ENCODE data around the gene SCRG1.

The SCRG1 gene

GRCh38 chr4:173370477-173371291 is 28.2 kb downstream of the SCRG1 start, which contains the start of gene SAP30 (continued):
- TF ChIP-seq ELK4 (IDR thresholded peaks at IDR 0.05; ENCODE audit: borderline replicate concordance, low read depth, low read length) (no peak), ZNF830 (tag by site-specific recombination; IDR thresholded peaks at IDR 0.05; ENCODE audit: low read depth) (no peak), RBAK (tag by site-specific recombination; IDR thresholded peaks at IDR 0.05) (no peak), HOXA7 (CRISPR knock-in tag; IDR thresholded peaks at IDR 0.05; ENCODE audit: borderline replicate concordance) (no peak), ZNF362 (tag by site-specific recombination; IDR thresholded peaks at IDR 0.05) (peak; percentile 99), ZNF341 (tag by site-specific recombination; IDR thresholded peaks at IDR 0.05; ENCODE audit: low read depth) (peak; percentile 70), ZNF600 (tag by site-specific recombination; IDR thresholded peaks at IDR 0.05) (0 out of 2 replicates have a peak, but pooled peaks have one; percentile 24), ZBTB20 (tag by site-specific recombination; IDR thresholded peaks at IDR 0.05) (peak; percentile 66), ZNF211 (tag by site-specific recombination; IDR thresholded peaks at IDR 0.05; ENCODE audit: low read depth) (no peak), MZF1 (tag by site-specific recombination; IDR thresholded peaks at IDR 0.05; ENCODE audit: borderline replicate concordance) (peak; percentile 48; the same call in 1 of the 2 replicates), ZNF561 (tag by site-specific recombination; IDR thresholded peaks at IDR 0.05; ENCODE audit: borderline replicate concordance) (no peak), ZBTB49 (tag by site-specific recombination; IDR thresholded peaks at IDR 0.05; ENCODE audit: low read depth) (no peak), ZBTB26 (tag by site-specific recombination; optimal IDR thresholded peaks at IDR 0.05) (peak; percentile 86), ZBTB17 (tag by site-specific recombination; IDR thresholded peaks at IDR 0.05) (peak; percentile 78), ZNF324 (tag by site-specific recombination; IDR thresholded peaks at IDR 0.05) (0 out of 2 replicates have a peak, but pooled peaks have one; percentile 9), ZNF366 (tag by site-specific recombination; conservative IDR thresholded peaks at IDR 0.05) (peak; percentile 83), PRDM4 (tag by site-specific recombination; IDR thresholded peaks at IDR 0.05) (peak; percentile 34; the same call in 1 of the 2 replicates), SP3 (tag by site-specific recombination; IDR thresholded peaks at IDR 0.05) (peak; percentile 91), KLF9 (tag by site-specific recombination; IDR thresholded peaks at IDR 0.05; ENCODE audit: low read depth) (peak; percentile 91), EGR2 (tag by site-specific recombination; IDR thresholded peaks at IDR 0.05; ENCODE audit: low read depth) (peak; percentile 23; the same call in 1 of the 2 replicates), ZNF2 (tag by site-specific recombination; IDR thresholded peaks at IDR 0.05) (peak; percentile 32; the same call in 1 of the 2 replicates), IKZF3 (tag by site-specific recombination; IDR thresholded peaks at IDR 0.05) (peak; percentile 68), BCL11A (tag by site-specific recombination; IDR thresholded peaks at IDR 0.05; ENCODE audit: low read depth) (no peak), PRDM10 (tag by site-specific recombination; IDR thresholded peaks at IDR 0.05) (0 out of 2 replicates have a peak, but pooled peaks have one; percentile 8), ZFP37 (tag by site-specific recombination; IDR thresholded peaks at IDR 0.05) (0 out of 2 replicates have a peak, but pooled peaks have one; percentile 34), SP2 (tag by site-specific recombination; IDR thresholded peaks at IDR 0.05) (peak; percentile 71), ZNF266 (tag by site-specific recombination; IDR thresholded peaks at IDR 0.05; ENCODE audit: low read depth) (no peak)

All from HEK293 (cell line).